DMS53 (cell line): ENCODE results near the gene USO1.

Experiments
- DNase-seq: peaks from one replicate; lab custom pipeline; 2025; lab: John Stamatoyannopoulos, UW

Gene USO1

GRCh38 chr4:75843596-75843995, 119.2 kb downstream of the USO1 start:
- DNase-seq = no peak

GRCh38 chr4:75844151-75844662, 119.8 kb downstream of the USO1 start:
- DNase-seq = no peak

- no peak for DNase-seq
These were observed 121.6 kb downstream of the USO1 start for GRCh38 chr4:75845992-75846391.

GRCh38 chr4:75848171-75848760, 123.9 kb downstream of the USO1 start:
- peak; percentile 87 for DNase-seq

- DNase-seq = no peak
These were observed 124.5 kb downstream of the USO1 start for GRCh38 chr4:75848891-75849290.

GRCh38 chr4:75849461-75849860, 125.1 kb downstream of the USO1 start:
- DNase-seq = no peak

- no peak for DNase-seq
These were observed 134.3 kb downstream of the USO1 start for GRCh38 chr4:75858721-75859120.

GRCh38 chr4:75860606-75861005, 136.2 kb downstream of the USO1 start:
- no peak for DNase-seq
